ENCODE results near the gene BANF2. TPM values are rescaled to one million over a fixed set of nuclear protein-coding genes. Genes with fewer than 3 reads are reported as not detected.

Gene BANF2
- total and polyA plus RNA-seq, 4 donors: not detected

- Histone ChIP-seq H3K4me1 (ENCODE audit: control insufficient read depth, insufficient read depth, low read length) (peaks cover 18% of the 10 kb centered on the region), H3K27me3 (ENCODE audit: control insufficient read depth, insufficient read depth, low read length) (peaks cover 7% of the 10 kb centered on the region), H3K4me3 (ENCODE audit: low read depth, low read length) (peak overlapping the region; percentile 64), H3K27ac (ENCODE audit: low read depth, low read length) (peak overlapping the region; percentile 75), H3K36me3 (ENCODE audit: control insufficient read depth, insufficient read depth, low read length) (peaks cover 3% of the 10 kb centered on the region), H3K9me3 (ENCODE audit: control insufficient read depth, insufficient read depth, low read length) (no peaks in the 10 kb centered on the region)
- DNase-seq (ENCODE audit: low read depth in 4 of 6, low spot score in 6 of 6): peak in 4 of 6 donors; percentile 41 to 85 (median 56)
- WGBS (ENCODE audit: insufficient coverage): under 1% methylated on average over 107 of the region's 110 CpGs
Measured at GRCh38 chr20:17680836-17681725, 18.7 kb upstream of the BANF2 start.

DNA sequence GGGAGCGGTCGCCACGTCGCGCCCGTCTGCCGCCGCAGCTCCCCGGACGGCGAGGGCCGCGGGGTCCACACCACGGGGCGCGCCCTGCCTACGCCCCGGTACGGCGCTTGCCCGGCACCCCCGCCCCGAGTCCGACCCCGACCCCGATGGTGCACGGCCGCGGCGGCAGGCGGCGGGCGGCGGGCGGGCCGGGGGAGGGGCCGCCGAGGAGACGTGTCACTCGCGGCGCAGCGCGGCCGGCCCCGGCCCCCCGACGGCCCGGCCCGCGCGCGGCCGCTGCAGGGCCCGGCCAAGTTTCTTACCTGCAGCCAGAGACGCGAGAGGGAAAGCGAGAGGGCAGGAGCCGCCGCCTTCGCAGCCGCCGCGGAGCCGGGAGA, 18.1 kb upstream of the BANF2 start:
- WGBS (ENCODE audit: insufficient coverage): under 1% methylated on average over 65 of the region's 65 CpGs
- Histone ChIP-seq H3K9me3 (ENCODE audit: control insufficient read depth, insufficient read depth, low read length) (no peaks in the 10 kb centered on the region), H3K4me1 (ENCODE audit: control insufficient read depth, insufficient read depth, low read length) (peaks cover 18% of the 10 kb centered on the region), H3K27ac (ENCODE audit: low read depth, low read length) (peak overlapping the region; percentile 82), H3K4me3 (ENCODE audit: low read depth, low read length) (peak overlapping the region; percentile 53), H3K36me3 (ENCODE audit: control insufficient read depth, insufficient read depth, low read length) (peaks cover 2% of the 10 kb centered on the region), H3K27me3 (ENCODE audit: control insufficient read depth, insufficient read depth, low read length) (peaks cover 7% of the 10 kb centered on the region)
- no peak for DNase-seq (ENCODE audit: low read depth in 4 of 6, low spot score in 6 of 6)

DNA sequence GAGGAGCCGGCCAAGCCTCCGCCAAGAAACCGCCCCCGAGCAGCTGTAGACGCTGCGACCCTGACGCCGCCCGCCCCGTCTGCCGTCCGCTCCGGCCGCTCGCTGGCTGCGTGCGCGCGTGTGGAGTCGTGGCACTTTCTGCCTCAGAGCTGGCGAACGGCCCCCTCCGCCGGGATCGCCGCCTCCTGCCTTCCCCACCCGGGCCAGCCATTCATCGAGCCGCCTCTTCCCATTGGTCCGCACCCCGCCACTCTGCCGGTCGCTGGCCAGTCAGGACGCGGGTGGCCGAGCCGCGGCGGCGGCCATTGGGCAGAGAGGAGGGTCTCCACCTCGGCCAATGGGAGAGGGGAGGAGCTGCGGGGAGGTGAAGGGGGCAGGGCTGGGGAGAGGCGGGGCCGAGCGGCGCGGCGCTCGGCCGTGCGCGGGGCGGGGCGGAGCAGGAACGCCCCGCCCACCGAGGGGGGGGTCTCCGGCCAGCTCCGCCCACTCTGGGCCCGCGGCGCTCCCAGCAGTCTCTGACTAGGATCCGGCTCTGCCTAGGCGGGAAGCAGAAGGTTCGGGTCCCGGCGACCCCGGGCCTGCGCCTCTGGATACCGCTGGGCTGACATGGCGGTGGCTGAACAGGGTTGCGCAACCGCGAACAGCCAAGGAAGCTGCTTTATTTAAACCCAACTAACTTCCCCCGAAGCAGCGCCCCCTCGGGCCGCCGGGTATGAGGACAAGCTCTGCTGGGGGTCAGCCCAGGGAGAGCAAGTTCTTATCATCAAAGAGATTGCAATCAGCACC, 17.5 kb upstream of the BANF2 start, which contains the start of gene RRBP1:
Gene RRBP1 (minus strand): TSS at position 140 of the 786 bp plus-strand sequence. CDS start 21,735 bp downstream, outside the sequence.
- WGBS (ENCODE audit: insufficient coverage): under 1% methylated on average over 72 of the region's 79 CpGs
- Histone ChIP-seq H3K27me3 (ENCODE audit: control insufficient read depth, insufficient read depth, low read length) (peaks cover 7% of the 10 kb centered on the region), H3K9me3 (ENCODE audit: control insufficient read depth, insufficient read depth, low read length) (no peaks in the 10 kb centered on the region), H3K4me1 (ENCODE audit: control insufficient read depth, insufficient read depth, low read length) (peaks cover 18% of the 10 kb centered on the region), H3K27ac (ENCODE audit: low read depth, low read length) (peak within 1 kb of the TSS; percentile 82), H3K36me3 (ENCODE audit: control insufficient read depth, insufficient read depth, low read length) (peaks cover 2% of the 10 kb centered on the region), H3K4me3 (ENCODE audit: low read depth, low read length) (peak within 1 kb of the TSS; percentile 68)
- peak; percentile 82 to 99 (median 94) for DNase-seq (ENCODE audit: low read depth in 4 of 6, low spot score in 6 of 6)

DNA sequence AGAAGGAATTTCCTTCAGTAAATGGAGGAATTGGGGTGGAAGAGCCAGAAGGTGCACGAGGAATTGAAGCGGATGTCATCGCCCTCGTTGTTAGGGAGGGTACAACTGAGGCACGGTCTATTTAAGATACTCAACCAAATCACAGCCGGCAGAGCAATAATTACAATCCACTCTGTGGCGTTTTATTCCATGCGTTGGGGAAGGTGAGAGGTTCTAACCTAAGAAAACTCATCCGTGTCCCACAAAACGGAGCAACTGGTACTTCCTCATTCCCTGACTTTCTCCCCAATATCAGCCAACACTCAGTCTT, 16.9 kb upstream of the BANF2 start:
- no CpG with 5 or more reads among the region's 10 CpGs for WGBS (ENCODE audit: insufficient coverage)

GRCh38 chr20:17683218-17684076, 16.3 kb upstream of the BANF2 start:
- 90% methylated on average over 7 of the region's 10 CpGs for WGBS (ENCODE audit: insufficient coverage)
- no peak overlapping the region for H3K27ac ChIP-seq (ENCODE audit: low read depth, low read length)
- H3K9me3 ChIP-seq (ENCODE audit: control insufficient read depth, insufficient read depth, low read length): no peaks in the 10 kb centered on the region
- H3K4me1 ChIP-seq (ENCODE audit: control insufficient read depth, insufficient read depth, low read length): peaks cover 18% of the 10 kb centered on the region
- peaks cover 7% of the 10 kb centered on the region for H3K27me3 ChIP-seq (ENCODE audit: control insufficient read depth, insufficient read depth, low read length)
- no peak for DNase-seq (ENCODE audit: low read depth in 4 of 6, low spot score in 6 of 6)
- H3K36me3 ChIP-seq (ENCODE audit: control insufficient read depth, insufficient read depth, low read length): peaks cover 2% of the 10 kb centered on the region
- H3K4me3 ChIP-seq (ENCODE audit: low read depth, low read length): no peak overlapping the region

More for the DNA sequence above, 16.9 kb upstream of the BANF2 start:
- H3K27me3 ChIP-seq (ENCODE audit: control insufficient read depth, insufficient read depth, low read length): peaks cover 7% of the 10 kb centered on the region
- H3K36me3 ChIP-seq (ENCODE audit: control insufficient read depth, insufficient read depth, low read length): peaks cover 2% of the 10 kb centered on the region
- H3K27ac ChIP-seq (ENCODE audit: low read depth, low read length): no peak overlapping the region
- peak overlapping the region; percentile 68 for H3K4me3 ChIP-seq (ENCODE audit: low read depth, low read length)
- DNase-seq (ENCODE audit: low read depth in 4 of 6, low spot score in 6 of 6): no peak
- no peaks in the 10 kb centered on the region for H3K9me3 ChIP-seq (ENCODE audit: control insufficient read depth, insufficient read depth, low read length)
- H3K4me1 ChIP-seq (ENCODE audit: control insufficient read depth, insufficient read depth, low read length): peaks cover 18% of the 10 kb centered on the region

DNA sequence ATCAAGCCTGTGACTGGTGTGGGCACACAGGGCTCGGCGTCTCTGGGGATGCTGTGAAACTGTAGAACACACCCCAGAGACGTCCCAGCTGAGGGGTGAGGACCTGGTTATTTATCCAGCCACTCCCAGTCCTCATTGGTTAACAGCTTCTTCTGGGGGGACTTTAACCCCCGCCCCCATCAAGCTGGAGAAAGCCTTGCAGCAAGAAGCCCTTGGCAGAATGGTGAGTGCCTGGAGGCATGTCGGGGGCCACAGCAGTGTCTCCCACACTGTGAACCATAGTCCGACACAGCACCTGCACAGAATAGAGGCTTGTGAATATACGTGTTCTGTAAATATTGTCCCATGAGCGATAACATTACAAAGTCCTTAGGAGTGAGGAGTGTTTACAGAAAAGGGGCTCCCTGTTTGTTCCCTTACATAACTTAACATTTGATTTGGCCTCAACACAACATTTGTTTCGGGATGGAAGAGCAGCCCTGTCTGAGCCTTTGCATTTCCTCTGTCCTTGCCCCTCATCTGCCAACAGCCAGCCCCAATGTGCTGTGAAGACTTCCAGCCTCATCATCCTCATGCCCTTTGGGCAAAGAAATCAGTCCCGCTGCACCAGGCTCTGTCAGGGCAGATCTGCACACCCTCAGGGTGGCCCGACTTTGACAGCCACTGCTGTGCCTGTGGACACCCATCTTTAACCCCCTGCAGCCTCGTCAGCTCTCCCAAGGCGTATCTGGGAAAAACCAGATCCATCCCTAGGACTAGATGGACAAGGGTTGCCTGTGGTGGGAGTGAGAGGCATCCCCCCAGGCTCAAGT, 15.5 kb upstream of the BANF2 start:
- H3K27me3 ChIP-seq (ENCODE audit: control insufficient read depth, insufficient read depth, low read length): peaks cover 7% of the 10 kb centered on the region
- no peak for DNase-seq (ENCODE audit: low read depth in 4 of 6, low spot score in 6 of 6)
- no peak overlapping the region for H3K27ac ChIP-seq (ENCODE audit: low read depth, low read length)
- 92% methylated on average over 9 of the region's 13 CpGs for WGBS (ENCODE audit: insufficient coverage)
- no peak overlapping the region for H3K4me3 ChIP-seq (ENCODE audit: low read depth, low read length)
- no peaks in the 10 kb centered on the region for H3K9me3 ChIP-seq (ENCODE audit: control insufficient read depth, insufficient read depth, low read length)
- H3K4me1 ChIP-seq (ENCODE audit: control insufficient read depth, insufficient read depth, low read length): peaks cover 18% of the 10 kb centered on the region
- H3K36me3 ChIP-seq (ENCODE audit: control insufficient read depth, insufficient read depth, low read length): peaks cover 2% of the 10 kb centered on the region

DNA sequence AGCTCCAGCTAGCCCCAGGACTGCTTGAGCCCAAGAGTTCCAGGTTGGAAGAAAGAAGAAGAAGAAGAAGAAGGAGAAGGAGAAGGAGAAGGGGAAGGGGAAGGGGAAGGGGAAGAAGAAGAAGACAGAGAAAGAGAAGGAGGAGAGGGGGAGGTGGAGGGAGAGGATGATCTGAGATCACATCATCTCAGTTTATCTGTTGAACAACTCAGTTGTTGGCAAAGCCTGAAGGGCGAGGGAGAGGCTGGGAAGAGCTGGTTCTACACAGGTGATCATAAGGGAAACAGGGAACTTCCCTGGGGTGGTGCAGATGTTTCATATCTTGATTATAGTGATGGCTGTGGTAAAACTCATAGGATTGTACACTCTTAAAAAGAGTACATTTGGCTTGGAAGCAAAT, 14.6 kb upstream of the BANF2 start:
- Histone ChIP-seq H3K36me3 (ENCODE audit: control insufficient read depth, insufficient read depth, low read length) (no peaks in the 10 kb centered on the region), H3K27ac (ENCODE audit: low read depth, low read length) (no peak overlapping the region), H3K4me3 (ENCODE audit: low read depth, low read length) (no peak overlapping the region), H3K4me1 (ENCODE audit: control insufficient read depth, insufficient read depth, low read length) (peaks cover 12% of the 10 kb centered on the region), H3K27me3 (ENCODE audit: control insufficient read depth, insufficient read depth, low read length) (peaks cover 7% of the 10 kb centered on the region), H3K9me3 (ENCODE audit: control insufficient read depth, insufficient read depth, low read length) (no peaks in the 10 kb centered on the region)
- WGBS (ENCODE audit: insufficient coverage): no CpG with 5 or more reads among the region's 1 CpG
- DNase-seq (ENCODE audit: low read depth in 4 of 6, low spot score in 6 of 6): no peak

DNA sequence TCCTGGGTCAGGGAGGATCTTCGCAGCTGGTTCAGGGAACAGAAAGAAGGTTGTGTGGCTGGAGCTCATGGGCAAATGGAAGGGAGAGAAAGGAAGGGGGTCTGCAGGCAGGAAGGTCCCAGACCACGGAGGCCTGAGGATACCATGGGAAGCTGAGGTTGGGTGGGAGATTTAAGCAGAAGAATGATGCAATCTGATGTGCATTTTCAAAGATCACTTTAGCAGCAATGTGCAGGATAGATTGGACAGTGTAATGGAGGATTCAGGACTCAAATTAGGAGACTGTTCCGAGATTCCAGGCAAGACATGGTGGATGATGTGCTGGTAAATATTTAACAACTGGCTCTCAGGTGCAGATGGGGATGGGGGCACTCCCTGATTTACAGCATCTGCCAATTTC, 12.0 kb upstream of the BANF2 start:
- no peaks in the 10 kb centered on the region for H3K9me3 ChIP-seq (ENCODE audit: control insufficient read depth, insufficient read depth, low read length)
- no peak overlapping the region for H3K27ac ChIP-seq (ENCODE audit: low read depth, low read length)
- H3K4me1 ChIP-seq (ENCODE audit: control insufficient read depth, insufficient read depth, low read length): peaks cover 1% of the 10 kb centered on the region
- 80% methylated on average over 3 of the region's 3 CpGs for WGBS (ENCODE audit: insufficient coverage)
- H3K4me3 ChIP-seq (ENCODE audit: low read depth, low read length): no peak overlapping the region
- no peaks in the 10 kb centered on the region for H3K36me3 ChIP-seq (ENCODE audit: control insufficient read depth, insufficient read depth, low read length)
- H3K27me3 ChIP-seq (ENCODE audit: control insufficient read depth, insufficient read depth, low read length): peaks cover 10% of the 10 kb centered on the region
- no peak for DNase-seq (ENCODE audit: low read depth in 4 of 6, low spot score in 6 of 6)

Measured in spinal cord (tissue), 10 donors.